ENCODE results near the gene POU5F2.

Gene POU5F2

DNA sequence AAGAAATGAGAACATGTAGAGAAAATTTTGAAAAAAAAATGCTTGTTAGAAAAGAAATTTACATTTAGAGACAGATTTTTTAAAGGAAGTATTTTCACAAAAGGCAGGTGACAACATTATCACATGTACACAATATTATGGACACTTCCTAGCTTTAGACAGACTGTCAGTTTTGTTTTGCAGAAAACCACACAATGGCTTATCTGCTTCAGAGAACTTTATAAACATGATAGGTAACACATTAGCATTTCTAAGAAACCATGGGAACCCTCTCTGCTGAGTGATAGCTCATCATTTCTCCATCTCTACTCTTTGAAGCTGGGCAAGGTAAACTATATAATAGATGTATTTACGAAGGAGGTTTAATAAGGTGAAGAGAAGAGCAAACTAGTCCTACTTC is 25.6 kb downstream of the POU5F2 start:
- no peak for DNase-seq (ENCODE audit: low spot score)

- no peak for DNase-seq (ENCODE audit: low spot score)
Observed at GRCh38 chr5:93715327-93715726, 26.1 kb downstream of the POU5F2 start.

DNA sequence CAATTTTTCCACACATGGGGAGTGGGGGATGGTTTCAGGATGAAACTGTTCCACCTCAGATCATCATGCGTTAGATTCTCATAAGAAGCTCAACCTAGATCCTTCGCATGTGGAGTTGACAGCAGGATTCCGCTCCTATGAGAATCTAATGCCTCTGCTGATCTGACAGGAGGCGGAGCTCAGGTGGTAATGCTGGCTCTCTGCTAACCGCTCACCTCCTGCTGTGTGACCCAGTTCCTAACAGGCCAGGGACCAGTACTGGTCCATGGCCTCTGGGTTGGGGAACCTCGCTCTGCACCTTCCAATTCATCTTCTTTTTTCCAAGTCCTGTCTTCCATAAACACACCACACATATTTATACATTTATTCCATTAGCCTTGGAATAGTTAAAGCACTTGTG is 33.0 kb downstream of the POU5F2 start:
- DNase-seq (ENCODE audit: low spot score): no peak

DNA sequence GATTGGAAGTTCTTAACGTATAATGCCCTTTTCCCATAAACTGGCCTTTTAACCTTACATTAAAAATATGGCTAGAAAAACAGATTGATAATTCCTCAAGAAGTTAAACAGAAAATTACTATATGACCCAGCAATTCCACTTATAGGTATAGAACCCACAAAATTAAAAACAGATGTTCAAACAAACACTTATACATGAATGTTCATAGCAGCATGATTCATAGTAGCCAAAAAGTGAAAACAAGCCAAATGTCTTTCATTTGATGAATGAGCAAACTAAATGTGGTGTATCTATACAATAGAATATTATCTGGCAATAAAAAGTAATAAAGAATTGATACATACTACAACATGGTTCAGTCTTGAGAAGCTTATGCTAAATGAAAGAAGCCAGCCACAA is 35.5 kb downstream of the POU5F2 start:
- DNase-seq (ENCODE audit: low spot score): no peak

DNA sequence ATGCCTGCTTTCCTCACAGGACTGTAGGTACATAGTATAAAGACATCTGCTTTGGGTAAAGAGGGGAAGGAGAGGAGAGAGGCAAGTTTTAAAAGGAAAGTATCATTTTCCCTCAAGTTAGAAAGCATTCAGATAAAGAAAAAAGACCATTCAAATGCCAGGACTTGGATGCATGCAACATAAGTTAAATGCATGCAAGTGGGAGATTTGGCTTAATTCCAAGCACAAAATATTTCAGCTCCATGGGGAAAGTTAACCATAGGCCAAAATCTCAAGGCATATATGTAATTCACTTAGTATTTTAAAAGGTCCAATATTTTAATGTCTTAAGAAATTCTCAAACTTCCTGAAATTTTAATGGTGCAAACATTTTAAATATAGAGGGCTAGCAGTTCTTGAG is 36.4 kb downstream of the POU5F2 start:
- DNase-seq (ENCODE audit: low spot score): no peak

- DNase-seq (ENCODE audit: low spot score): no peak
Observed at GRCh38 chr5:93691997-93692396, 49.4 kb downstream of the POU5F2 start.

Data from HuH-7 (cell line).